GM23248 (cell line): ENCODE data around the gene UNC5C.

ENCODE experiments used
- EZH2 ChIP-seq: fragments of 200-600 bp; sonication (generic); IDR thresholded peaks from 2 replicates; pipeline ENCODE4 v1.6.1; 2018; ENCODE audit warnings: antibody characterized with exemption, mild to moderate bottlenecking; ENCODE audit not compliant: insufficient read depth, poor library complexity, severe bottlenecking
- EZH2phosphoT487 ChIP-seq: fragments of 200-600 bp; sonication (generic); IDR thresholded peaks from 2 replicates; pipeline ENCODE4 v1.6.1; 2018; ENCODE audit warnings: antibody characterized with exemption, moderate library complexity, mild to moderate bottlenecking, low read depth; ENCODE audit not compliant: insufficient read depth

- TF ChIP-seq EZH2phosphoT487, result no peak
- no peak for TF ChIP-seq EZH2
These were observed 285.4 kb downstream of the UNC5C start for GRCh38 chr4:95263391-95263790.
